MM.1S (cell line): ENCODE measurements around the gene RANBP9.

Source experiments
- DNase-seq: peaks from one replicate; pipeline ENCODE4 v3.0.0-alpha.2; 2015
- H2AFZ ChIP-seq: fragments of 300-600 bp; sonication (generic); 2 replicates; pipeline ENCODE4 v1.6.0; 2016; ENCODE audit warnings: antibody characterized with exemption, low read length
- H3F3A ChIP-seq: fragments of 300-600 bp; sonication (generic); 2 replicates; pipeline ENCODE4 v1.6.1; 2016; ENCODE audit warnings: mild to moderate bottlenecking, antibody characterized with exemption, low read length, moderate library complexity, mixed read lengths; ENCODE audit not compliant: insufficient read depth
- H3K27ac ChIP-seq: fragments of 300-600 bp; sonication (generic); 2 replicates; pipeline ENCODE4 v1.5.1; 2016; ENCODE audit warnings: mild to moderate bottlenecking, low read length
- H3K27me3 ChIP-seq: fragments of 300-600 bp; sonication (generic); replicated peaks from 2 replicates; pipeline ENCODE4 v1.6.0; 2016; ENCODE audit warnings: low read length; ENCODE audit not compliant: insufficient read depth
- H3K36me3 ChIP-seq: fragments of 300-600 bp; sonication (generic); replicated peaks from 2 replicates; pipeline ENCODE4 v1.6.1; 2016; ENCODE audit warnings: mild to moderate bottlenecking, low read length, mixed read lengths; ENCODE audit not compliant: insufficient read depth
- H3K4me1 ChIP-seq: fragments of 300-600 bp; sonication (generic); 2 replicates; pipeline ENCODE4 v1.6.1; 2016; ENCODE audit warnings: low read length, mixed read lengths
- H3K4me2 ChIP-seq: fragments of 300-600 bp; sonication (generic); 2 replicates; pipeline ENCODE4 v1.6.0; 2016; ENCODE audit warnings: low read depth, low read length
- H3K4me3 ChIP-seq: fragments of 300-600 bp; sonication (generic); 2 replicates; pipeline ENCODE4 v1.5.1; 2016; ENCODE audit warnings: low read length, mixed read lengths
- H3K79me2 ChIP-seq: fragments of 300-600 bp; sonication (generic); 2 replicates; pipeline ENCODE4 v1.6.1; 2016; ENCODE audit warnings: mixed run types, low read length, mixed read lengths
- H3K9ac ChIP-seq: fragments of 300-600 bp; sonication (generic); 2 replicates; pipeline ENCODE4 v1.6.1; 2016; ENCODE audit warnings: low read length, mixed read lengths
- H3K9me2 ChIP-seq: fragments of 300-600 bp; sonication (generic); replicated peaks from 2 replicates; pipeline ENCODE4 v1.6.1; 2016; ENCODE audit warnings: mild to moderate bottlenecking, low read length, mixed read lengths; ENCODE audit not compliant: insufficient read depth
- H3K9me3 ChIP-seq: fragments of 300-600 bp; sonication (generic); replicated peaks from 2 replicates; pipeline ENCODE4 v1.6.1; 2016; ENCODE audit warnings: mild to moderate bottlenecking, low read length, mixed read lengths; ENCODE audit not compliant: insufficient read depth
- H4K20me1 ChIP-seq: fragments of 300-600 bp; sonication (generic); 2 replicates; pipeline ENCODE4 v1.6.1; 2016; ENCODE audit warnings: mild to moderate bottlenecking, low read length, moderate library complexity, mixed read lengths; ENCODE audit not compliant: insufficient read depth
- CTCF ChIP-seq: fragments of 300-600 bp; sonication (generic); IDR thresholded peaks from 2 replicates; pipeline ENCODE4 v1.5.1; 2016; ENCODE audit warnings: antibody characterized with exemption, low read length, mixed read lengths
- EZH2 ChIP-seq: fragments of 300-600 bp; sonication (generic); optimal IDR thresholded peaks from 2 replicates; pipeline ENCODE3; 2017; ENCODE audit warnings: low read depth, mild to moderate bottlenecking, antibody characterized with exemption, low read length, mixed read lengths
- EZH2phosphoT487 ChIP-seq: fragments of 300-600 bp; sonication (generic); IDR thresholded peaks from 2 replicates; pipeline ENCODE4 v1.6.1; 2018; ENCODE audit warnings: antibody characterized with exemption, low read length

The RANBP9 gene

GRCh38 chr6:13572951-13573654, 138.5 kb downstream of the RANBP9 start:
- H3K4me2 ChIP-seq: peak overlapping the region; percentile 92
- H3K9me3 ChIP-seq: no peaks in the 10 kb centered on the region
- H3K79me2 ChIP-seq: peaks cover 3% of the 10 kb centered on the region; the same call in 1 of the 2 replicates
- H3K9me2 ChIP-seq: no peaks in the 10 kb centered on the region
- no peak overlapping the region; the same call in 1 of the 2 replicates for H3K27ac ChIP-seq
- no peaks in the 10 kb centered on the region for H4K20me1 ChIP-seq
- H3K4me3 ChIP-seq: peak overlapping the region; percentile 92
- H2AFZ ChIP-seq: peak overlapping the region; percentile 39
- peak overlapping the region; percentile 94; the same call in 1 of the 2 replicates for H3K9ac ChIP-seq
- H3F3A ChIP-seq: peaks cover 13% of the 10 kb centered on the region
- peaks cover 6% of the 10 kb centered on the region for H3K4me1 ChIP-seq
- H3K27me3 ChIP-seq: no peaks in the 10 kb centered on the region
- no peaks in the 10 kb centered on the region for H3K36me3 ChIP-seq
- TF ChIP-seq EZH2 (no peak), EZH2phosphoT487 (no peak), CTCF (no peak)
- no peak for DNase-seq

- H3K27ac ChIP-seq: no peak overlapping the region
- H3K27me3 ChIP-seq: no peaks in the 10 kb centered on the region
- H3K9ac ChIP-seq: no peak overlapping the region
- H3K4me1 ChIP-seq: peaks cover 6% of the 10 kb centered on the region
- TF ChIP-seq EZH2: no peak
- no peak for TF ChIP-seq CTCF
- TF ChIP-seq EZH2phosphoT487: no peak
- peaks cover 13% of the 10 kb centered on the region for H3F3A ChIP-seq
- H2AFZ ChIP-seq: no peak overlapping the region
- no peaks in the 10 kb centered on the region for H3K36me3 ChIP-seq
- H3K9me3 ChIP-seq: no peaks in the 10 kb centered on the region
- DNase-seq: no peak
- H3K9me2 ChIP-seq: no peaks in the 10 kb centered on the region
- no peak overlapping the region for H3K4me2 ChIP-seq
- no peaks in the 10 kb centered on the region for H4K20me1 ChIP-seq
- no peak overlapping the region for H3K4me3 ChIP-seq
- H3K79me2 ChIP-seq: peaks cover 3% of the 10 kb centered on the region; the same call in 1 of the 2 replicates
These were observed 139.4 kb downstream of the RANBP9 start for GRCh38 chr6:13572240-13572639.
